Right lobe of liver (tissue), 6 donors: ENCODE results near the gene DCAF10. TPM values are rescaled to one million over a fixed set of nuclear protein-coding genes. Genes with fewer than 3 reads are reported as not detected.

Experiments
- ATAC-seq, 4 donors: fragments of 200-7000 bp; cut with Tn5 transposase; one replicate each; pipeline ENCODE4 v1.9.1; 2020; ENCODE audit warnings: mild to moderate bottlenecking in 4 of 4, moderate library complexity in 4 of 4
- DNase-seq, 3 donors: peaks; one replicate each; pipeline ENCODE4 v3.0.0-alpha.2; 2020
- H3K27ac ChIP-seq, 3 donors: fragments of 200-600 bp; one replicate each; pipeline ENCODE4 v1.8.0; 2022
- H3K27me3 ChIP-seq, 2 donors: fragments of 200-600 bp; one replicate each; pipeline ENCODE4 v1.8.0; 2022
- H3K36me3 ChIP-seq, 4 donors: fragments of 200-600 bp; sonication (generic) in 1 of 4; one replicate each; pipeline versions ENCODE4 v1.5.1 to v1.8.0; 2017 to 2022; ENCODE audit warnings: control low read depth in 1 of 4
- H3K4me1 ChIP-seq, 4 donors: fragments of 200-600 bp; sonication (generic) in 1 of 4; one replicate each; pipeline versions ENCODE4 v1.5.1 to v1.8.0; 2017 to 2022; ENCODE audit warnings: control low read depth in 1 of 4
- H3K4me3 ChIP-seq, 3 donors: fragments of 200-600 bp; one replicate each; pipeline ENCODE4 v1.8.0; 2022
- H3K9me3 ChIP-seq, 4 donors: fragments of 200-600 bp; sonication (generic) in 1 of 4; one replicate each; pipeline versions ENCODE4 v1.5.1 to v1.8.0; 2017 to 2022; ENCODE audit warnings: control low read depth in 1 of 4
- CTCF ChIP-seq, 4 donors: fragments of 200-600 bp in 3 of 4; fragments of 450-650 bp in 1 of 4; IDR thresholded peaks; one replicate each; pipeline versions ENCODE4 v1.5.1 to v1.8.0; 2016 to 2022; ENCODE audit warnings: antibody characterized with exemption in 4 of 4, mild to moderate bottlenecking in 2 of 4
- POLR2A ChIP-seq: fragments of 450-650 bp; IDR thresholded peaks from one replicate; pipeline ENCODE4 v1.6.1; 2017; ENCODE audit warnings: antibody characterized with exemption, mild to moderate bottlenecking
- WGBS: methylation state at CpG from one replicate; pipeline ENCODE4 v1.1.6; 2018; ENCODE audit warnings: low coverage, low lambda C conversion rate; ENCODE audit not compliant: insufficient coverage; ENCODE audit errors: missing lambda C conversion rate; 5-methylcytosine and 5-hydroxymethylcytosine counted together
- intact Hi-C, 2 donors: fragments of 100-400 bp; cut with DNase I; formaldehyde crosslinking; loops; one replicate each; pipeline versions ENCODE4 v1.11.2 to v1.14.1; 2022
- total RNA-seq, 6 experiments: library from RNA; depleted of rRNA in 2 of 6; stranded (reverse); fragments of >200 nt in 2 of 6; fragmentation: NEBNext Ultra II Directional in 3 of 6; extraction: Animal tissue kit (Norgen Biotek cat#: 25700) in 3 of 6; gene quantifications; one replicate each; pipeline versions ENCODE4 v1.1.0 to v1.2.4, GENCODE V29; 2016 to 2023
- donor health status: DM: no; HTN: yes; CAD: no.
- donor health status: DM: no; HTN: no; CAD: no.
- donor health status: DM: no; HTN: no; CAD: no.
- donor health status: DM: no; HTN: yes; CAD: no.
- donor health status: DM: no; HTN: yes; CAD: no.

Gene DCAF10
- total RNA-seq, 6 experiments from 2014 or later, result 20.1 to 28.3 (median 23.1) TPM

GRCh38 chr9:37913480-37914153 lies 113.0 kb downstream of the DCAF10 start:
- Histone ChIP-seq H3K27me3 (no peaks in the 10 kb centered on the region), H3K9me3 (no peaks in the 10 kb centered on the region), H3K4me3 (no peak overlapping the region), H3K4me1 (peaks cover 0 to 14% (median 0%) of the 10 kb centered on the region in 4 donors), H3K27ac (no peak overlapping the region), H3K36me3 (peaks cover 0 to 8% (median 4%) of the 10 kb centered on the region in 4 donors)
- intact Hi-C loops, result loop anchor here (10.0 kb wide), 1 partner anchor 151 kb away; the partner anchor contains the start of gene SHB (in 2 of the 2)
- TF ChIP-seq POLR2A (no peak), CTCF (IDR thresholded peaks at IDR 0.05) (peak; percentile 97 to 99 (median 98))
- WGBS, result 13% methylated on average over 5 of the region's 11 CpGs
- ATAC-seq (peak; percentile 85 to 95 (median 90)), DNase-seq (peak; percentile 64 to 81 (median 77))

GRCh38 chr9:37914154-37914551 lies 113.6 kb downstream of the DCAF10 start:
- DNase-seq (no peak), ATAC-seq (peak in 3 of 4 donors; percentile 3 to 20 (median 4))
- Histone ChIP-seq H3K27ac (no peak overlapping the region), H3K4me1 (peaks cover 0 to 9% (median 0%) of the 10 kb centered on the region in 4 donors), H3K4me3 (no peak overlapping the region), H3K9me3 (no peaks in the 10 kb centered on the region), H3K27me3 (no peaks in the 10 kb centered on the region), H3K36me3 (peaks cover 0 to 12% (median 6%) of the 10 kb centered on the region in 4 donors)
- TF ChIP-seq POLR2A (no peak), CTCF (IDR thresholded peaks at IDR 0.05) (no peak)
- 28% methylated on average over 4 of the region's 8 CpGs for WGBS
- intact Hi-C loops, result loop anchor here (10.0 kb wide), 1 partner anchor 151 kb away; the partner anchor contains the start of gene SHB (in 2 of the 2)

GRCh38 chr9:37914701-37915358 lies 114.2 kb downstream of the DCAF10 start:
- no peaks in the 10 kb centered on the region for H3K27me3 ChIP-seq
- H3K36me3 ChIP-seq, result peaks cover 0 to 19% (median 9%) of the 10 kb centered on the region in 4 donors
- WGBS, result 71% methylated on average over 10 of the region's 11 CpGs
- intact Hi-C loops, result loop anchor here (10.0 kb wide), 1 partner anchor 150 kb away; the partner anchor contains the start of gene SHB (in 2 of the 2)
- H3K9me3 ChIP-seq, result no peaks in the 10 kb centered on the region
- ATAC-seq (no peak), DNase-seq (no peak)
- TF ChIP-seq POLR2A (no peak), CTCF (IDR thresholded peaks at IDR 0.05) (no peak)
- no peak overlapping the region for H3K27ac ChIP-seq
- H3K4me3 ChIP-seq, result no peak overlapping the region
- H3K4me1 ChIP-seq, result peaks cover 0 to 6% (median 0%) of the 10 kb centered on the region in 4 donors

- Histone ChIP-seq H3K27me3 (no peaks in the 10 kb centered on the region), H3K4me3 (no peak overlapping the region), H3K9me3 (no peaks in the 10 kb centered on the region), H3K4me1 (peaks cover 0 to 6% (median 0%) of the 10 kb centered on the region in 4 donors), H3K27ac (no peak overlapping the region), H3K36me3 (peaks cover 0 to 20% (median 9%) of the 10 kb centered on the region in 4 donors)
- no peak for ATAC-seq
- no peak for TF ChIP-seq POLR2A
- TF ChIP-seq CTCF (IDR thresholded peaks at IDR 0.05), result no peak
- intact Hi-C loops, result loop anchor here (10.0 kb wide), 1 partner anchor 149 kb away; the partner anchor contains the start of gene SHB (in 2 of the 2)
- WGBS, result 60% methylated on average over 1 of the region's 14 CpGs
- no peak for DNase-seq
Measured at GRCh38 chr9:37915911-37916470, 115.4 kb downstream of the DCAF10 start.
